ENCODE data around the gene SMIM5. TPM values are rescaled to one million over a fixed set of nuclear protein-coding genes. Genes with fewer than 3 reads are reported as not detected.
"Not testable (repeated sequence)": the region's sequence is repeated elsewhere in the genome, so short reads cannot be mapped to it uniquely, and the experiment has no call there.

Gene SMIM5, protein sequence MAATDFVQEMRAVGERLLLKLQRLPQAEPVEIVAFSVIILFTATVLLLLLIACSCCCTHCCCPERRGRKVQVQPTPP
- total RNA-seq (2014; rRNA removed; shearing (Covaris generic)), result 0.11 TPM in 1 of 2 replicates, not detected in the other

DNA sequence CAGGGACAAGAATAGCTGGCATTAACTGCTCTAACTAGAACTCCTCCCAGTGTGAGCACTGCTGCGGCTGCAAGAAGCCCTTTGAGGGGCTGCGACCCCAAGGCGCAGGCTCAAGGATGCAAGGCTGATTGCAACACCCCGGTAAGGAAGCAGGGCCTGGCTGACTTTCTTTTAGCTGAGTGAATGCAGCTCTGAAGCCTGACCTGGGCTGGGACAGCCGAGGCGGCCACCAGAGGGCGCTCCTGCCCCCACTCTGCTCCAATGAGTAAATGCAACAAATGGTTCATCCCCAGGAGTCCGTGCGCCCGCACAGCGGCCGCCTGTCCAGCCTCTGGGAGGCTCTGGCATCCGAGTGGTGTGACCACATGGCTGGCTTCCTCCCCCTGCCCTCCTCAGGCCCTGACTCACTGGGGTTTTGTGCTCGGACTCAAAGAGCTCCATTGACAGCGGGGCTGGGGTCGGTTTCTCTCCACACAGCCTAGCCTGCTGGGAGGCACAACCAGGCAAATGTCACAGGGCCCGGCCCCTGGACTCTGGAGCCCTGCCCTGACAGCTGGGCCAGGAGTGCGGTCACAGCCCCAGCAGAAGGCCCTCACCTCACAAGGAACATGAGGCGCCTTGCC, at the start of gene SMIM5:
TSS of gene SMIM5 (plus strand) at position 572 of the 623 bp plus-strand sequence. CDS start 6,768 bp downstream, outside the sequence.
- Histone ChIP-seq H3K4me3 (ENCODE audit: insufficient read depth, low read depth, low read length) (no peak within 1 kb of the TSS), H3K36me3 (replicated peaks; ENCODE audit: control insufficient read depth, insufficient read depth, low read length) (peaks cover 2% of the 10 kb centered on the region), H3K27me3 (ENCODE audit: control insufficient read depth, insufficient read depth, low read length) (no peaks in the 10 kb centered on the region)
- DNase-seq, result peak; percentile 98

DNA sequence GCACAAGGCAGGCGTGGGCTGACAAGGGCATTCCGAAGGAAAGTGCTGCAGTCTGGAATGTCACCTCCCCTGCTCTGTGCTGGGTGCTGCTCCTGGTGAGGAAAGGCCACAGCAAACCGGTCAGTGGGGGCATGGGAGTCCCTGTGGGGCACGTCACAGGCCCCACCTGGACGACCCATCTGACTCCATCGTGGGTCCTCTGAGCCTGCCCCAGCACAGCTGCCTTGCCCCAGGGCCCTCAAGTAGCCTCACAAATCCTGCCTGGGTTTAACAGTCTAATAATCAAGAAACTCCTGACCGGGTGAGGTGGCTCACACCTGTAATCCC, 48.4 kb upstream of the SMIM5 start:
- H3K4me3 ChIP-seq (ENCODE audit: insufficient read depth, low read depth, low read length), result no peak overlapping the region
- H3K27me3 ChIP-seq (ENCODE audit: control insufficient read depth, insufficient read depth, low read length), result peaks cover 21% of the 10 kb centered on the region
- DNase-seq, result no peak
- no peaks in the 10 kb centered on the region for H3K36me3 ChIP-seq (replicated peaks; ENCODE audit: control insufficient read depth, insufficient read depth, low read length)

DNA sequence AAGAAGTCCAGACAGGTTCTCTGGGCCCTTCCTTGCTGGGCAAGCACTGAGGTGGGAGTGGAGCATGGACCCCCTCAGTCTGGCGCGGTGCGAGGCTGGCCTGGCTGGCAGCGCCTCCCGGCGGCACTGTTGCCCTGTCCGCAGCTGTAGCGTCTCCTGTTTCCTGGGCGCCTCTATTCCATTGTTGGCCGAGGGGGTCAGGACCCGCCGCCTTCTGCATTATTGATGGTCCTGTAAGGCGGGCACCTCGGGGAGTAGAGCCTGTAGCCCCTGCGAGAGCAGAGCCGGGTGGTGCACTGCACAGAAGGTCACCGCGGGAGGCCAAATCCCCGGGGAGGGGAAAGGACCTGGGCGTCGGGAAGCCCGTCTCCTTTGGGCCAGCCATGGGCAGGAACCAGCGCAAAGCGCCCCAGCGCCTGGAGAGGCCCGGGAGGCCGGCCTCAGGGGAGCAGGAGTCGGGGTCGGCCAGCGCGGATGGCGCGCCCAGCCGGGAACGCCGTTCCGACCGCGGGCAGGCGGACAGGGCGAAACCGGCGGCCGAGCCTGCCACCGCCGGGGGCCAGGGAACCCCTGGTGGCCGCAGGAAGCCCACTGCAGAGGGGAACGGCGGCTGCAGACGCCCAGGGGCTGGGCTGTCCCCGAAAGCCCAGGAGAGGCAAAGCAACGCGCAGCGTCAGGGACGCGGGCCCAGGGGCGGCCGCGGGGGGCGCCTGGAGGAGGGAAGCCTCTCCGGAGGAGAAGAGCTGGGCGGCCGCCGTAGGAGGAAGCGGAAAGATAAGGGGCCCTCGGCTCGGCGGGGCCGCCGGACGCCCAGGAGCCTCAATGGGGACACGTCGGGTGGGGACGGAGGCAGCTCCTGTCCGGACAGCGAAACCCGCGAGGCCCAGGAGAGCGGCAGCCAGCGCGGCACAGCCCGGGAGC, 45.3 kb upstream of the SMIM5 start, which contains the start of gene MYO15B:
TSS of gene MYO15B (plus strand) at position 126 of the 921 bp plus-strand sequence. CDS start at position 384, 258 bp downstream.
- Histone ChIP-seq H3K27me3 (ENCODE audit: control insufficient read depth, insufficient read depth, low read length) (peaks cover 26% of the 10 kb centered on the region), H3K4me3 (ENCODE audit: insufficient read depth, low read depth, low read length) (peak within 1 kb of the TSS; percentile 50), H3K36me3 (replicated peaks; ENCODE audit: control insufficient read depth, insufficient read depth, low read length) (no peaks in the 10 kb centered on the region)
- DNase-seq, result peak; percentile 95

DNA sequence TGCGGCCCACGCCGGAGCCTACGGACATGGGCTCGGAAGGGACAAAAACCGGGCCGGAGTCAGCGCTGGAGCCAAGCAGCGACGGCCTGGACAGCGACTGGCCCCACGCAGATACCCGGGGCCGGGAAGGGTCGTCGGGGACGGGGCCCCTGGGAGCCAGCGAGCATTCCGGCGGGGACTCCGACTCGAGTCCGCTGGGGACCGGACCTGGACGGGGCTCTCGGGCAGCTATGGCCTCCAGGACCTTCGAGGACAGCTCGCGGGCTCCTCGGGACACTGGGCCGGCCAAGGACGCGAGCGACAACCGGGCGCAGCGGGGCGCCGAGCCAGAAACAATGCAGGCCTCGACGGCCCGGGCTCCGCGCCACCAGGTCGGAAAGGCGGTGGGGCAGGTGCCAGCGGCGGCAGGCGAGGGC, 44.6 kb upstream of the SMIM5 start:
- DNase-seq, result no peak
- H3K4me3 ChIP-seq (ENCODE audit: insufficient read depth, low read depth, low read length), result peak overlapping the region; percentile 50
- no peaks in the 10 kb centered on the region for H3K36me3 ChIP-seq (replicated peaks; ENCODE audit: control insufficient read depth, insufficient read depth, low read length)
- peaks cover 26% of the 10 kb centered on the region for H3K27me3 ChIP-seq (ENCODE audit: control insufficient read depth, insufficient read depth, low read length)

DNA sequence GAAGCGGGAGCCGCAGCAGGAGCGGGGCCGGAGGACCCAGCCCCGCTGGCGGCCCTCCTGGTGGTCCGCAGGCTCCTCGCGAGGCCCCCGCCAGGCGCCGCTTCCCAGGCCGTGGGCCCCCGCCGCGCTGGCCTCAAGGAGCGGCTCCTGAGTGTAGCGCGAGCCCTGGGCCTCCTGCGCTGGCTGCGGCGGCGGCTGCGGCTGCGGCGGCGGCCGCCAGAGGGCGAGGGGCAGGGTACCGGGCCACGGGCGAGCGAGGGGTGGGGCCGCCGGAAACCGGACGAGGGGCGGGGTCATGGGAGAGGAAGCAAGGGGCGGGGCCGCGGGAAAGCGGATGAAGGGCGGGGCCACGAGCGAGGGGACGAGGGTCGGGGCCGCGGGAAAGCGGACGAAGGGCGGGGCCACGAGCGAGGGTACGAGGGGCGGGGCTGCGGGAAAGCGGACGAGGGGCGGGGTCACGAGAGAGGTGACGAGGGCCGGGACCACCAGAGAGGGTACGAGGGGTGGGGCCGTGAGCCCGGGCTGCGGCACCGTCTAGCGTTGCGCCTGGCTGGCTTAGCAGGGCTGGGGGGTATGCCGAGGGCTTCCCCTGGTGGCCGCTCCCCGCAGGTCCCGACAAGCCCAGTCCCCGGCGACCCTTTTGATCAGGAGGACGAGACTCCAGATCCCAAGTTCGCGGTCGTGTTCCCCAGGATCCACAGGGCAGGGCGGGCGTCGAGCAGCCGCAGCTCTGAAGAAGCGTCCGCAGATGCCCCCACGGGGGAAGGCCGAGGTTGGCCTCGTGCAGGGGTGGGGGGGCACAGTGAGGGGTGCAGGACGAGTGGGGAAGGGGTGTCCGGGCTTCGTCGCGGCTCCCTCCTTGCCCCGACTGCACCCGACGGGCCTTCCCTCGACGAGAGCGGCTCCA, 44.0 kb upstream of the SMIM5 start:
- peak; percentile 100 for DNase-seq
- Histone ChIP-seq H3K36me3 (replicated peaks; ENCODE audit: control insufficient read depth, insufficient read depth, low read length) (no peaks in the 10 kb centered on the region), H3K27me3 (ENCODE audit: control insufficient read depth, insufficient read depth, low read length) (peaks cover 26% of the 10 kb centered on the region), H3K4me3 (ENCODE audit: insufficient read depth, low read depth, low read length) (peak overlapping the region; percentile 63)

DNA sequence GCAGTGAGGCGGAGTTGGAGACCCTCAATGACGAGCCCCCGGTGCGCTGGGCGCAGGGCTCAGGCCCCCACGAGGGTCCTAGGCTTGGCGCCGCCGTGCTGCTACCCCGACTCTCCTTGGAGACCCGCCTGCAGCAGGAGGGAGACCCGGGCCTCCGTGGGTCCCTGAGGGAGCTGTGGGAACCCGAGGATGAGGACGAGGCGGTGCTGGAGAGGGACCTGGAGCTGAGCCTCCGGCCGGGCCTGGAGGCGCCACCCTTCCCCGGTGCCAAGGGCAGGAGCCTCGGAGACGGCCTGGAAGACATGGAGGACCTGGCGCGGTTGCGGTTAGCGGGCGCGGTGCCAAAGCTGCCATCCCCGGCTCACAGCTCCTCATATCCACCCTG, 43.3 kb upstream of the SMIM5 start:
- Histone ChIP-seq H3K36me3 (replicated peaks; ENCODE audit: control insufficient read depth, insufficient read depth, low read length) (no peaks in the 10 kb centered on the region), H3K27me3 (ENCODE audit: control insufficient read depth, insufficient read depth, low read length) (peaks cover 26% of the 10 kb centered on the region), H3K4me3 (ENCODE audit: insufficient read depth, low read depth, low read length) (peak overlapping the region; percentile 63)
- no peak for DNase-seq

DNA sequence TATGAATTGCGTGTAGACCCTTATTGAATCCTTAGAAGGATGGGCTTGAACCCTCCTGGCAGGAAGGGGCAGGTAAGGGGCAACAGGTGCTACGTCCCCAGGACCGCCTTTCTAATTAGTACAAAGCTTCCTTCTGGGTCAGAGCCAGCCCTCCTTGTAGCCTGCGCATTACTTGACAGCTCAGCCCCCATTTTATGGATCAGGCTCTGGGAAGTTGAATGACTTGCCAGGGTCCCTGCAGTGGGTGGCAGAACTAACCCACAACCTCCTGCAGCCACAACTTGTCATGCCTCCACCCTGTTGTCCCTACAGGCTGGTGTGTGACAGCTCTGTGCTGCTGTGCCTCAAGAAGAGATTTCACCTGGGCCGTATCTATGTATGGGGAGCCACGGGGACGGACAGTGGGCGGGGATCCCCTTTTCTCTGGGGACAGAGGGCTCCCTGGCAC, 42.9 kb upstream of the SMIM5 start:
- Histone ChIP-seq H3K27me3 (ENCODE audit: control insufficient read depth, insufficient read depth, low read length) (peaks cover 26% of the 10 kb centered on the region), H3K36me3 (replicated peaks; ENCODE audit: control insufficient read depth, insufficient read depth, low read length) (no peaks in the 10 kb centered on the region), H3K4me3 (ENCODE audit: insufficient read depth, low read depth, low read length) (no peak overlapping the region)
- DNase-seq, result no peak

DNA sequence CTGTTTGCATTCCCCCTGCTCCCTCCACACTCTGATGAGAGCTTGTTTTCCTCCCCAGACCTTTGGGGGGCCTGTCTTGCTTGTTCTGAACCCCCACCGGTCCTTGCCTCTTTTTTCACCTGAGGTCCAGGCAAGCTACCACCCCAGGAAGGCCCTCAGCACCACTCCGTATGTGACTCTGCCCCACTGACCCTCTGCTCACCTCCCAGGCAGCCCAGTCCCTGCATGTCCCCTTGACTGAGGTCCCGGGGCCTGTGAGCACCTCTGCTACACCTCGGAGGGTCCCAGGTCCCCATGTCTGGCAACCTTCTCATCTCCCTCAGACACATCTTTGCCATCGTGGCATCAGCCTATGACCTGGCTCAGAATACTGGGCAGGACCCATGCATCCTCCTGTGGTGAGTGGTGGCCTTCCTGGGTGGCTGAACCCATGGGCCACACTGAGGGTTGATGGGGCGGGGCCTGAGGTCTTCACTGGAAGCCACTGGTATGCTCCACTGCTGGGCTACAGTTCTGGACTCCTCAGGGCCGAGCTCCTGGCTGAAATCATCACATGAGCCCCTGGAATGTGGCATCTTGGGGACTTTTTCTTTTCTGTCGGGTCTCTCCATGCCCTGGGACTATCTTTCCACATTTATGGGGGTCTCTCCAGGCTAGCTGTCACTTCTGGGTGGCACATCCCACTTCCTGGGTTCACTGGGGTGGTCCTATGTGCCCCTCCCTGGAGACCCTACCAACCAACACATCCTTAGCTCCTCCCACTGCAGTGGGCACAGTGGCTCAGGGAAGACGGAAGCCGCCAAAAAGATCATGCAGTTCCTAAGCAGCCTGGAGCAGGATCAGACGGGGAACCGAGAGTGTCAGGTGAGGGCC, 42.1 kb upstream of the SMIM5 start:
- Histone ChIP-seq H3K27me3 (ENCODE audit: control insufficient read depth, insufficient read depth, low read length) (peaks cover 26% of the 10 kb centered on the region), H3K4me3 (ENCODE audit: insufficient read depth, low read depth, low read length) (no peak overlapping the region)

DNA sequence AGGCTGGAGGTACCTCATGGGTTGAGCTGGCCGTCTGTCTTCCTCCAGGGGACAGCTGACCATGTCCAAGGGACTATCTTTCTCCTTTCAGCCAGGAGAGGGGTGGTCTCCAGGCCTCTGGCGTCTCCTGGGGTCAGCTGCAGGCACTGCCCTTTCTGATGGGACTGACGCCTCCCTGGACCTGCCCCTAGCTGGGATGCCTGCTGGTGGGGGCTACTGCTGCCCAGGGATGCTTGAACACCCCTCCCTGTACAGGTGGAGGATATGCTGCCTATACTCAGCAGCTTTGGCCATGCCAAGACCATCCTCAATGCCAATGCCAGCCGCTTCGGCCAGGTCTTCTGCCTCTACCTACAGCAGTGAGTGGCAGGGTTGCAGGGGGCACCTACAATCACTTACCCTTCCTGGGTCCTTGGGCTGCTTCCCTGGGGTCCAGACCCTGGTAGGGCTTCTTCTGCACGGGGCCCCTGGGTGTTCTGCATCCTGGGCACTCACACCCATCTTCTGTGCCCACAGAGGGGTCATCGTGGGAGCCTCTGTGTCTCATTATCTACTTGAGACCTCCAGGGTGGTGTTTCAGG, 41.4 kb upstream of the SMIM5 start:
- peak; percentile 37 for DNase-seq
- Histone ChIP-seq H3K27me3 (ENCODE audit: control insufficient read depth, insufficient read depth, low read length) (peaks cover 26% of the 10 kb centered on the region), H3K4me3 (ENCODE audit: insufficient read depth, low read depth, low read length) (no peak overlapping the region), H3K36me3 (replicated peaks; ENCODE audit: control insufficient read depth, insufficient read depth, low read length) (no peaks in the 10 kb centered on the region)

More for the DNA sequence above, 42.1 kb upstream of the SMIM5 start:
- peak; percentile 15 for DNase-seq
- H3K36me3 ChIP-seq (replicated peaks; ENCODE audit: control insufficient read depth, insufficient read depth, low read length), result no peaks in the 10 kb centered on the region

DNA sequence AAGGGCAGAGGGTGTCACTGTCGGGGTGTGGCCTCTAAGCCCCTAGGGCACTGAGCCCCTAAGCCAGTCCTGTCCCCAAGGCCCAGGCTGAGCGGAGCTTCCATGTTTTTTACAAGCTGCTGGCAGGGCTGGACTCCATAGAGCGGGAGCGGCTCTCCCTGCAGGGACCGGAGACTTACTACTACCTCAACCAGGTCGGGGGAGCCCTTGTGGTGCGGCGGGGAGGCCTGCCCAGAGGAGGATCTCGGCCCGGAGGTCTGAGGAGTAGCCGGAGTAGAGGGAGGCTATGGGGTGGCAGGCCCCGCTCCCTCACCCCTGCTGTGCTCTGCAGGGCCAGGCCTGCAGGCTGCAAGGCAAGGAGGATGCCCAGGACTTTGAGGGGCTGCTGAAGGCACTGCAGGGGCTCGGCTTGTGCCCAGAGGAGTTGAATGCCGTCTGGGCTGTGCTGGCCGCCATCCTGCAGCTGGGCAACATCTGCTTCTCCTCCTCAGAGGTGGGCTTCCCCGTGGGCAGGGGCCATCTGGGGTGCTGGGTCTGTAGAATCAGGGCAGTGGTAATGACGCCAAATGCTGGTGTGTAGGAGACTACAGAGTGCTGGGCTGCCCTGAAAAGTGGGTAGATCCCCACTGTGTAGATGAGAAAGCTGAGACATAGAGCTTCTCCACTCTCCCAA, 40.8 kb upstream of the SMIM5 start:
- DNase-seq, result peak; percentile 51
- H3K27me3 ChIP-seq (ENCODE audit: control insufficient read depth, insufficient read depth, low read length), result peaks cover 24% of the 10 kb centered on the region
- no peak overlapping the region for H3K4me3 ChIP-seq (ENCODE audit: insufficient read depth, low read depth, low read length)
- no peaks in the 10 kb centered on the region for H3K36me3 ChIP-seq (replicated peaks; ENCODE audit: control insufficient read depth, insufficient read depth, low read length)

DNA sequence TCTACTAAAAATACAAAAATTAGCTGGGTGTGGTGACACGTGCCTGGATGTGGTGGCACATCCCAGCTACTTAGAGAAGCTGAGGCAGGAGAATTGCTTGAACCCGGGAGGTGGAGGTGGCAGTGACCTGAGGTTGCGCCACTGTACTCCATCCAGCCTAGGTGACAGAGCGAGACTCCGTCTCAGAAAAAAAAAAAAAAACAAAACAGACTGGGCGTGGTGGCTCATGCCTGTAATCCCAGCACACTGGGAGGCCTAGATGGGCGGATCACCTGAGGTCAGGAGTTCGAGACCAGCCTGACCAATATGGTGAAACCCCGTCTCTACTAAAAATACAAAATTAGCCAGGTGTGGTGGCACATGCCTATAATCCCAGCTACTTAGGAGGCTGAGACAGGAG, 39.8 kb upstream of the SMIM5 start:
- H3K4me3 ChIP-seq (ENCODE audit: insufficient read depth, low read depth, low read length); H3K36me3 ChIP-seq (replicated peaks; ENCODE audit: control insufficient read depth, insufficient read depth, low read length); DNase-seq: not testable (repeated sequence)
- peaks cover 15% of the 10 kb centered on the region for H3K27me3 ChIP-seq (ENCODE audit: control insufficient read depth, insufficient read depth, low read length)

DNA sequence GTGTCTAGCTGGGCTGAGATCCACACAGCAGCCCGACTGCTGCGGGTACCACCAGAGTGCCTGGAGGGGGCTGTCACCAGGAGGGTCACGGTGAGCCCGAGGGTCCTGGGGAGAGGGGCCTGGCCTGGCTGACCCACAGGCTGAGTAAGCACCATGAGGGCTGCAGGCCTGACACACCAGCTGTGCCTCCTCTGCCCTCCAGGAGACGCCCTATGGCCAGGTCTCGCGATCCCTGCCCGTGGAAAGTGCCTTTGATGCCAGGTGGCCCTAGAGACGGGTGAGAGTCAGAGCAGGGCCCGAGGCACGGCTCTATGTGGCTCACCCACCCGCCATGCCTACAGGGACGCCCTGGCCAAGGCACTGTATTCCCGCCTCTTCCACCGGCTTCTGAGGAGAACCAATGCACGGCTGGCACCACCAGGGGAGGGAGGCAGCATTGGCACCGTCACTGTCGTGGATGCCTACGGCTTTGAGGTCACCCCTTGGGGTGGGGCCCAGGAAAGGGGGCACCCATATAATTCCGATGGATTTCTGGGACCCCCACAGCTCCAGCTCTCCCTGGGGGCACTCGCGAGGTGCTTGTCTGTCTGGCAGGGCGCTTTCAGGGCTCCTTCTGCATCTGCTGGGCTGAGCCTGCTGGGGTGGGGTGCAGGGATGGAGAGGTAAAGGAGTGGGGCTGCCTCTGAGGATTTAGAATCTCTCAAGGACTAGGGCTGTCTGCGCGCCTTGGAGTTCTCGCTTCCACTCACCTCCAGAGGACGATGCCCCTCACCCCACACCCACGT, 38.5 kb upstream of the SMIM5 start:
- H3K36me3 ChIP-seq (replicated peaks; ENCODE audit: control insufficient read depth, insufficient read depth, low read length), result no peaks in the 10 kb centered on the region
- peak; percentile 63 for DNase-seq
- H3K4me3 ChIP-seq (ENCODE audit: insufficient read depth, low read depth, low read length), result no peak overlapping the region
- H3K27me3 ChIP-seq (ENCODE audit: control insufficient read depth, insufficient read depth, low read length), result peaks cover 7% of the 10 kb centered on the region; the same call in 1 of the 2 replicates

All from H7 (cell line).